ENCODE measurements around the gene NAA50. TPM values are rescaled to one million over a fixed set of nuclear protein-coding genes. Genes with fewer than 3 reads are reported as not detected.

NAA50 gene
- polyA plus RNA-seq (ENCODE audit: insufficient read length in 4 of 4): 100 to 1,000 TPM; 124 to 164 (median 143) TPM

DNA sequence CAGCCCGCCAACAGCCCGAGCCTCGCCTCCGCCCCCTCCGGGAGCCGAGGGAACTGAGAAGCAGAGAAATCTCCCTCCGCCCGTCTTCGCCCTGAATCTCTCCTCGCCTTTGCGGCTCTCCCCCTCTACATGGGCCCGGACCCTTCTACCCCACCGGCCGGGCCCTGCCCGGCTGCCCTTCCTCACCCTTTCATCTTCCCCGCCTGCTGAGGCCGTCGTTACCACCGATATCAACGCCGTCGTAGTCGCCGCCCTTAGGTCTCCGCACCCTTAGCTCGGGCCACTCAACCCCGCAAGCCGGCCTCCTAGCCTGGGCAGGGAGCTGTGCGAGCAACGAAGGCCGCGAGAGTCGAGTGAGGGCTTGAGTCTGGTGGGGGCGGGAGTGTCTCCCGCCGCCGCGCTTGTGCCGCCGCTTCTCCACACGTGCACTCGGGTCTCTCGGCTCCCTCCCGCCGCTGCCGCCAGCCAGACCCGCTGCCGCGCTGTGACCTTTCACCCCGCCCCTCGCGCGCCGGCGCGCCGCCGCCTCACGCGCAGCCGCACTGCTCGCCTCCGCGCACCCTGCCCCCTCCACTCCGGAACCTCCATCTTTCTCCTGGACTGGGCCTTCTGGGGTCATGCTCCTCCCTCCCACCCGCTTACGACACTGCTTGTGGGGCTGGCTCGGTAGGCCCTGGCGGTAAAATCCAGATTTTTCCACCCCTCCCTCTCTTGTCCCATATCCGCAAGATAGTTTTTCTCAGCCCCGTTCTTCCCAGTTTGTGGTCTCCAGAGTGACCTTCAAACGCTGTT is at the start of gene NAA50:
Gene NAA50 (minus strand): TSS at position 494 of the 792 bp plus-strand sequence. CDS start 300 bp downstream, at position 194.
- DNase-seq (ENCODE audit: low read depth in 4 of 4, low spot score in 3 of 4): peak; percentile 85 to 90 (median 88)

DNA sequence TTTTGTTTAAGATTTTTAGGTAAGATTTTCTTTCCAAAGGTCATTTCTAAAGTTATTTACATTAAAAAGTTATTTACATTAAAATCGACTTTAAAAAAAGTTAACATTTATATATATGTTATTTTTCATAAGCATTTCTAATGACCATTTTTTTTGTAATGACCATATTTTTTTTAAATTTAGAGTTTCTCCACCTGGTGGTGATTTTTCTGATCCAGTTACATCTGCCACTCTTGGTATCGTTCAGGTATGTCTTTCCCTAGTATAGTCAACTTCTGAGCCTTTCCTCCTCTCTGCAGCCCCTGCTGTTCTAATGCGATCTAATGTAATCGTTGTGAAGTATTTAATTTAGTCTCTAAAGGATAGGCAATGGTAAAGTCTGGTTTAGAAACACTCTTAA is 49.6 kb upstream of the NAA50 start:
- no peak for DNase-seq (ENCODE audit: low read depth in 4 of 4, low spot score in 3 of 4)

DNA sequence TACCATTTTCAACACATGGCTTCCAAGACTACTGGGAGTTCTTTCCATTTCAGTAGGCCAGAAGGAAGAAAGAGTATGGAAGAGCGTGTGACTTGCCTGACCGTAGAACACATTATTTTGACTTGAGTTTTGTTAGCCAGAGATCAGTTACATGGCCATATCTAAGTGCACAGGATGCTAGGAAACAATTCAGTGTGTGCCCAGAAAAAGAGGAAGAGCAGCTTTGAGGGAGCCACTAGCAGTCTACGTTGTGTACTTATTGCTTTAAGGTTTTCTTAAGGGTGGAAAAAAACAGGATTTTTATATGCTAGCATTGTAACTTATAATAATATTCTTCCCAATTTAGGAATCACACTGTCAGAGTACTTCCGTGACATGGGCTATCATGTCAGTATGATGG is 48.5 kb upstream of the NAA50 start:
- no peak for DNase-seq (ENCODE audit: low read depth in 4 of 4, low spot score in 3 of 4)

DNA sequence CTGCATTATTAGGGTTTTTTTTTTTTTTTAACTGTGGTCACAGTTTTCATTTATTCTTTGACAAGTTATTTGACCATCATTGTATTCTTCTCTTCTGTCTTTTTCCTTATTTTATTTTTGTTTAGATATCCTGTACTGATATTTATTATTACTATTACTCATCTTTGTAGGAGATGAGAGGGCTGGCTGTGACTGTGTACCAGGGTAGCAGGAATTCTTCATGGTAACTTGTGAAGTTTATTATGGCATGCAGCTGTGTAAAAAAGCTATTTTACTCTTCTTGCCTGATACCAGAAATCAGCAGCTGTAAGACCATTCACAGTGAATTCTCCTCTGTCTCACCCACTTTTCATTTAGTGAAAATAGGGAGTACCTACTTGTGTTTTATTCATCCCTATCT is 45.3 kb upstream of the NAA50 start:
- no peak for DNase-seq (ENCODE audit: low read depth in 4 of 4, low spot score in 3 of 4)

DNA sequence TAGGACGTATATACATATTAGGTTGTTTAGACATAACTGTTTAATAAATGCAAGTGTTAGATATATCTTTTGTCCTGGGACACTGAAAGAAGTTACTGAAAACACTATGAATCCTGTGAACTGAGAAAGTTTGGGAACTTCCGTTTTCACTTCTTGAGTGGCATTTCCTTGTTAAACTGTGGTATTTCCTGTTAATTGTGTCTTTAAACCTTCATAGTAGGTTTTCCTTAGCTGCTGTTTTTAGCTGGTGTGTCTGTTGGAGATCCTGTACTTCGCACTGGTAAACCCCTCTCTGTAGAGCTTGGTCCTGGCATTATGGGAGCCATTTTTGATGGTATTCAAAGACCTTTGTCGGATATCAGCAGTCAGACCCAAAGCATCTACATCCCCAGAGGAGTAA is 37.9 kb upstream of the NAA50 start:
- DNase-seq (ENCODE audit: low read depth in 4 of 4, low spot score in 3 of 4): no peak

DNA sequence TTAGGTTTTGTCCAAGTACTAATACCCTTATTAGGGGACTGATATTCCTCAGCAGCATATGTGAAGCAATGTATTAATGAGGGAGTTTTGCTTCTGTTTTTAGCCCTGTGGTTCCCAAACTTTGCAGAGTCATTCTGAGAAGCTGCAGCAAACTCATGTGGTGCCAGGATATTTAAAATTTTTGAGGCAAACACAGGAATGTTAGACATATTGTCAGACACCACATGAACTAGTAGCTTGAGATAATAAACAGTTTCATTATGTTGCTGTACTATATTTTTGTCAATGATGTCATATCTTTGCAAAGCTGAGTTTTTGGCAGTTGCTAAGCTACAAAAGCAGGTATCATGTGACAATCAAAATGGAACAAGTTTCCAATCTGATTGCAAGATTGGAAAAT is 37.4 kb upstream of the NAA50 start:
- DNase-seq (ENCODE audit: low read depth in 4 of 4, low spot score in 3 of 4): no peak

DNA sequence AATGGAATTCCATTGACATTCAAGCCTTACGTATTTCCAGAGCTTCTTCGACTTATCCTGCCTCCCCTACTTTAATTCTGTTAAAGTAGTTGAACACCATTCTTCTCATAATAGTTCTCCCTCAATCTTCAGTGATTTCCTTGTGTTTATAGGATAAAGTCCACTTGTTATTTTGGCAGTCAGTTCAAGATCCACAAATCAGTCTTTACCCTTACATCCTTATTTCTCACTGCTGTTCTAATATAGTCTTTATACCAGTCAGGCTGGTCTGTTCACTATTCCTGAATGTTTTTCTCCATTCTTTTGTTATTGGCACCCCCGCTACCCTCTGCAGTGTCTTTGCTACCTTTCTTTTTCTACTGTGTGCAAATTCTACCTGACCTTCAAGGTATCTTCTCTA is 30.5 kb upstream of the NAA50 start:
- no peak for DNase-seq (ENCODE audit: low read depth in 4 of 4, low spot score in 3 of 4)

DNA sequence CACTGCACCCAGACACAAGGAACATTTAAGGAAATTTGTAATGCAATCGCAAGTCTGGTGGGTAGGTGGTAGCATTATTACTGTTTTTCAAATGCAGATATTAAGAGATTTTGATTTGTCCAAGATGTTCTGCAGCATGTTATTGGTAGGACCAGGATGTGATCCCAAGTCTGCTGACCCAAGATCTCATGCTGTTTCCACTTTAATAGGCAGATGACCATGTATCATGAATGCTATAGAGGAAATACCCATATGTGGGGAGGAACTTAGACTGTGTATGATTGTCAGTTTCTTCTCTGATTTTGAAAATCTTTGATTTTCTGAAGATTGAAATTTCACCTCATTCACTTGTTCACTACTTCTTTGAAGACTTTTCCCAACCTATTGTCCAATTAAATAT is 29.5 kb upstream of the NAA50 start:
- DNase-seq (ENCODE audit: low read depth in 4 of 4, low spot score in 3 of 4): no peak

DNA sequence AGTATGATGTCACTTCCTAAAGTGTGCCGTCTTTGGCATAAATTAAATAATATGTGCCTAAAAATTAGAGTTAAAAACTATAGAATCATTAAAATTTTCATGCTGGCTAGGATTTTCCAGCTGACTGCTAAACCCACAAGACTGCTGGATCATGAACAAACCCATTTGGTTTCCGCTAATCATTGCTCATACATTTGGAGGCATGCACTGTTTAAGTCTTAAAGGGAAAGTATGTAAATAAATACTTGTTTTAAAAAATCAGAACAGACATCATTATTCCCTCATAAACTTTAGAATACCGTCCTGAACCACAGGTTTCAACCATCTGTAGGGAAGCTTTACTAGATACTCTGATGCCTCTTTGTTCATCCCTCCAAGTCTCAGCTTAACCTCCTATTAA is 27.3 kb upstream of the NAA50 start:
- DNase-seq (ENCODE audit: low read depth in 4 of 4, low spot score in 3 of 4): no peak

DNA sequence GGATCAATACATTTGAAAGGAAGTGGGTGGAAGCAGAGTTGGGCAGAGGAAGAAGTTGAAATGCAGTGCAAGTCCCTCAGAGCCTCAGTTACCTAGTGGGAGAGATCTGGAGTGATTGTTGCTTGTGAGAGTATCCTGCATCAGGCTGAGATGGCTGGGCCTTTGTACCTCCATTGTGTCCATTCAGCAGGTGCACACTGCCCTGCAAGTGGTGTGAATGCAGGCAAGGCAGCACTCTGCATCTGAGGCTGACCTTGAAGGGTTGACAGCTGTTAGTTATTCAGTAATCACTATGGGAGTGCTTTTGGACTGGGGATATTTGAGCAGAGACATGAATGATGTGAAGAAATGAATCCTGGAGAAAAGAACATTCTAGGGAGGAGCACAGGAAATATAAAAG is 25.9 kb upstream of the NAA50 start:
- DNase-seq (ENCODE audit: low read depth in 4 of 4, low spot score in 3 of 4): no peak

DNA sequence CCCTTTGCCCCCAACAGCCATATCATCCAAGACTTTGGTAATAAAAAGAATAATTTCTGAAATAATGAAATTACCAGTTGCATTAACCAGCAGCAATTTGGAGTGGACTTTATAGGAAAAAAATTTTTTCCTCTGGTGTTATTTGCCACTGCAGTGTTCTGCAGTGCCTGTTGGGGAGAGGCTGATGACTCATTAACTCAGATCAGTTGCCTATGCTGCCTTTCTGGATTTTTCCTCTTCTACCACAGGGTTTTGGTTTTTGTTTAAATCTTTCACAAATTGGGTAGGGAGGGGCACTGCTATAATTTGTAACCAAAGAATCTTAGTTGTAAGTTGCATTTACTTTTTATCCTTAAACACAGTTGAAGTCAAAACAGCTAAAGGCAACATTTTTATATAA is 23.5 kb upstream of the NAA50 start:
- DNase-seq (ENCODE audit: low read depth in 4 of 4, low spot score in 3 of 4): no peak

DNA sequence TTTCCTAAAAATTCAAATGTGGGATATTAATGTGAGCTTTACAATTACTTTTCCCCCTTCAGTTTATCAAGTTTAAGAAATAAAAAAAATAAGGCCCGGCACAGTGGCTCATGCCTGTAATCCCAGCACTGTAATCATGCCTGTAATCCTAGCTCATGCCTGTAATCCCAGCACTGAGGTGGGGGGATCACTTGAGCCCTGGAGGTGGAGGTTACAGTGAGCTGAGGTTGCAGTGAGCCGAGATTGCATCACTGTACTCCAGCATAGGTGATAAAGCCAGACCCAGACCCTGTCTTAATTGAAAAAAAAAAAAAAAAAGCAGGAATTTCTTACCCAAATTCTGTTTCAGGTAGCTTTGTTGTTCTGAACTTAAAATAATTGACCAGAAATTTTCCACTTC is 18.6 kb upstream of the NAA50 start:
- DNase-seq (ENCODE audit: low read depth in 4 of 4, low spot score in 3 of 4): no peak

DNA sequence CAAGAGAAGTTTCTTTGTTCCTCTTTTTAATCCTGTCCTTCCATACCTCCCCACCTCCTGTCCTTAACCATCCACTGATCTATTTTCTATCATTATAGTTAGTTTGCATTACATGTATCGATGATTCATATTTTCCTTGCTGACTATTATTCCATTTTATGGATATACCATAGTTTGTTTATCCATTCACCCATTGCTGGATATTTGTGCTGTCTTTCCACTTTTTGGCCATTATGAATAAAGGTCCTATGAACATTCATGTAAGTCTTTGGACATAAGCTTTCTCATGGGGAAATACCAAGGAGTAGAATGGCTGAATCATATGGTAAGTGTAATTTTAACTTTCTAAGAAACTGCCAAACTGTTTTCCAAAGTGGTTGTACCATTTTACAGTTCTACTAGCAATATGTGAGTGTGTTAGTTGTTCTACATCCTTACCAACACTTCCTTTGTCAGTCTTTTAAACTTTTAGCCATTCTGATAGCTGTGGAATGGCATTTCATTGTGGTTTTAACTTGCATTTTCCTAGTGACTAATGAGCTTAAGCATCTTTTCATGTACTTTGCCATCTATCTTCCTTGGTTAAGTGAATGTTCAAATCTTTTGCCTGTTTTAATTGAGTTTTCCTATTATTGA is 12.5 kb upstream of the NAA50 start:
- no peak for DNase-seq (ENCODE audit: low read depth in 4 of 4, low spot score in 3 of 4)

DNA sequence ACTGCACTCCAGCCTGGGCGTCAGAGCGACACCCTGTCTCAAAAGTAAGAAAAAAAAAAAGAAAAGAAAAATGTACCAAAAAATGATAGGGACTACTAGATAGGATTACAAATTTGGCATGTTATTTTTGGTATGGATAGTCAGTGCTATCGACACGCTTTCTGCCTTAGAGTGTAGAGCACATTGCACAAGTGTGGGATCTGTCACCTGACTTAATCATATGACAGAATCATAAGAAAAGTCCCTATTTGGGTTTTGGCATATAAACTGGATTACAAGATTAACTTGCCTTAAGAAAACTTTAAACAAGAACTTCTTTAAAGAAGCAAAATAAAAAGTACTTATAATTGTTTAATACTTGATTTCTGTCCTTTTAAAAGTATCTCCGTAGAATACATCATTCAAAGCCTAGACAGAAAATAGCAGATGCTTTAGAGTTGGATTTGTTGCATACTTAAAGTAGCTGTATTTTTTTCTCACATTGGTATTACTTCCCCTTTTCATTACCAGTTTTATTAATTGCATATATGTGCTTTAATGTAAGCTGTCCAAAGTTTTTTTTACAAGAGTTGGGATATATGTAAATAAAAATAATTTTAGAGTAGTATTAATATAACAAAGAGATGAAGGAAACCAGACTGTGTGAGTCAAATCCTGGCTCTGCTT is 8.6 kb upstream of the NAA50 start:
- DNase-seq (ENCODE audit: low read depth in 4 of 4, low spot score in 3 of 4): no peak

DNA sequence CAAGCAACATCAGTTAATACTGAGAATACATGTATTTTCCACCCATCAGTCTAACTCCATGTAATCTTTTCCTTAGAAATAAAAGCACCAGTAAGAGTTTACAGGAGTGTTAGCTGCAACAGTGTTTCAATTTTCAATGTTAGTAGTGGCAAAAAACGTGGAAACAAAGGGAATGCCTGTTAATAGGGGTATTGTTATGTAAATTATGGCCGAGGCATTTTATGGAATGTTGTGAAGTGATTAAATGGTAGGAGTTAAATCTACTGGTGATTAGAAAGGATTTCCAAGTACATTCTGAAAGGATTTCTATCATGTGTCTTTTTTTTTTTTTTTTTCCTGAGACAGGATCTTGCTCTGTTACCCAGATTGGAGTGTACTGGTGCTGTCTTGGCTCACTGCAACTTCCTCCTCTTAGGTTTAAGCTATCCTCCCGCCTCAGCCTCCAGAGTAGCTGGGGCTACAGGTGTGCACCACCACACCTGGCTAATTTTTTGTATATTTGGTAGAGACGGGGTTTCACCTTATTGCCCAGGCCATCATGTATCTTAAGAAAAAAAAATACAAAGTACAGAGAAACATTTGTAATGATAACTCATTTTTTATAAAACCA is 7.4 kb upstream of the NAA50 start:
- DNase-seq (ENCODE audit: low read depth in 4 of 4, low spot score in 3 of 4): no peak

DNA sequence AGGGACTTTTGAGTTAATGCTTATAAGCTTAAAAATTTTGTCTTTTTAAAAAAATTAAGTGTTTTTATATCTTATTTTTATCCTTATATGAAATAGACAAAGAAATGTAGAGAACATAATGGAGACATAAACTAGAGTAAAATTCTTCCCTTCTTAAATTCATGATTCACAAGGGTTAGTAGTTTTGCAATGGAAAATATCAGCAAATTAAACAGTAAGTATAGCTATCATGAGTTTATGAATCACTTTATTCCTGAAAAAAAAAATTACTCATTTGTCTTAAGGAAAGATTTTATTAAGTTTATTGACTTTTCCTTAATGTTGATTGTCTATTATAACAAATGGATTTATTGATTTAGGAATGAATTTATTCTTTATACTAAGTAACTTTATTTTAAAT is 5.1 kb upstream of the NAA50 start:
- no peak for DNase-seq (ENCODE audit: low read depth in 4 of 4, low spot score in 3 of 4)

DNA sequence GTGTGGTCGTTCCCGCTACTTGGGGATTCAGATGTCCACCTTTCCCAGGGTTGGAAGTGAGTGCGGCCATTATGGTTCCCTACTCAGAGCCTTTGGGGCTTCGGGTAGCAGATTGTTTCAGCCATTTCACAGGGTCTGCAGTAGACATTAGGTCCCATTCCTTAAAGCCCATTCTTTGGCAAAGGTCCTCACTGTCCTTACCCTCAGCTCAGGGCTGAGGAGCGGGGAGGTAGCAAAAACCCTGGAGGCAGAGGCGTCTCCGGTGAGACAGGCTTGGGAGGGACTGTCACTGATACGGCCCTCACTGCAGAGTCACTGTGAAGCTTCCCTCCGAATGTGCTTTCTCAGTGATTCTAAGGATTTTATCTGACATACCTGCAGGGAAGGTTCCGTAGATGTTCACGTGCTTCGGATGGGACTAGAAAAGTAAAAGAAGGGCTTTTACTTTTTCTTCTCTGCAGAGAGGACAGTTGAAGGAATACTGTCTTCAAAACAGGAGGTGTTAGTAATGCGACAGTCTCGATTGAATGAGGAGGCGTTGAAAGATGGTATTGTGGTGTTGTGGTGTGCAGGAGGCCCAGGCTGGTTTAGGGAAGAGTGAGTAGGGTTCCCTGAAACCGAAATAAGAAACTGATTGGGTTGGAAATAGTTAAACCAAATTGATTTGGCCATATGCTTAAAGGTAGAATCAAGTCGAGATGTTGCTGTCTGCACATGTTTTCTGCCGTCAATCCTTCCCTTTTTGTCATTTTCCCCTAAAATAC is 1.4 kb upstream of the NAA50 start:
- DNase-seq (ENCODE audit: low read depth in 4 of 4, low spot score in 3 of 4): peak in 2 of 4 donors; percentile 19 to 25

DNA sequence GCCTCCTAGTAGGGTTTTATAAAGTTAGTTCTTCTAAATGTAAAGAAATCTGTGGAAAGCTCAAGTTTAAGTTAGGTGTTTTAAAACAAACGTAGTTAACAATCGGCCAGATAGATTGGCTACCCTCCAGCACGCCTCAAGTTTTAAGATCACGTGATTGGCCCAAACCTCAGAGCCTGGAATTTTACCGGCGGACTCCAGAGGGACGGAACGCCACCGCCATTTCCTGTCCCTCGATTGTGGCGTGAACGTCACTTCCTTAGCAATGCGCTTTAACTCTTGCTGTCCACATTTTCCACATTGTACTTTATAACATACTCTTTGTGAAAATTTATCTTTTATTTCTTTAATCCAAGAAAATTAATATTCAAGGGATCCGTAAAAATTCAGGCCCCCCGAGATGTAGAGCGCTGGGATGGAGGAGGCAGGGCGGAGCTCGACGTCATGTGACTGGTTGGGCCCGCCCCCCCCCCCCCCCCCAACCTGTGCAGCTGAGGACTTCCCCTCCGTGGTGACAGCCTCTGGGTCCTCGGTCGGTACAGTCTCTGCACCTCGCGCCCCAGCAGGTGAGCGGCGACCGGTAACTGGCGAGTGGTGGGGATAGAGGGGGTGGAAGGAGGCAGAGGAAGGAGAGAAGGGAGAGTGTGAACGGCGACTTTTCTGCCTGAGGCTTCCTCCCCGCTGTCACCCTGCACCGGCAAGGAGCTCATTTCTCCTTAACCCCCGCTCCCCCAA is 666 bp upstream of the NAA50 start, which contains the start of gene ATP6V1A:
Gene ATP6V1A (plus strand): TSS at position 488 of the 735 bp plus-strand sequence. CDS start 31,719 bp downstream, outside the sequence.
- peak; percentile 90 to 94 (median 92) for DNase-seq (ENCODE audit: low read depth in 4 of 4, low spot score in 3 of 4)

DNA sequence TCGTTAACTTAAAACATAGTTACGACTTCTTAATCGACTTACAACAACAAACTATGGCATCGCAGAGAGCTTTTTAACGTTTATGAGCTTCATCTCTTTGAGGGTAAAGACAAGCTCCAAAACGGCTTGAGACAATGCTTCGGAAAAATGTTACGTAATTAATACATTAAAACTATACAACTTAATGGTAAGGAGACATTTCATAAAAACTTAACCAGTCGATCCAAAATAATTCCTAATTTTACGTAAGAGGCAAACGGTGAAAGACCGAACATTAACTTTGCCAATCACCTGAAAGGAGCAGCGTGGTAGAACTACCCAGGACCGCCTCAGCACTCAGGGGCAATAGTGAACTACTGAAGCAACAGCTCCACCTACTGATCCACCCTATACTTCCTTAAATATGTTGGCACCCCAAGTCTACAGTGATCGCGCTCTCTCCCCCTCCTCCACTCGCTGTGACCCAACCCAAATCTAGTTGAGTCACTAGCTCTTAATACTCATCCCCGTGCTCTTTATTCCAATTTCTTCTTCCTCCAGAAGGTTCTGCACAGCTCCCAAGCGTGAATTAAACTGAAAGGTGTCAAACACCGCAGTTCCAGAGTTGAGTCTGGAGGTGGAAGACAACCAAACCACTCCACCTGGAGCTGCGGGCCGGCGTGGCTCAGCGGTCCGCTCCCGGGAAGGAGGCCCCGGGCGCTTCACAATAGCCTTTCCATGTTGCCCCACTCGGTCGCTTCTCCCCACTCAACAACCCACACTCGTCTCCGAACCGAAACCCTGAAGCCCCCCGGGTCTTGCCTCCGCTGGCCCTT is 901 bp downstream of the NAA50 start:
- peak; percentile 74 to 83 (median 79) for DNase-seq (ENCODE audit: low read depth in 4 of 4, low spot score in 3 of 4)
